Esophagus squamous epithelium (tissue), 4 donors: ENCODE measurements around the gene BICRA.

Source experiments
- POLR2A ChIP-seq, 4 donors: fragments of 450-650 bp; IDR thresholded peaks; one replicate each; pipeline ENCODE4 v1.6.1; 2017; ENCODE audit warnings: antibody characterized with exemption in 4 of 4, mild to moderate bottlenecking in 4 of 4, moderate library complexity in 3 of 4
- TF ChIP-seq, protein P1 (sequence below), 6 experiments: fragments of 450-650 bp in 4 of 6; fragments of 200-600 bp in 2 of 6; sonication (generic) in 2 of 6; IDR thresholded peaks; one replicate each; pipeline ENCODE4 v1.5.1; 2016 to 2019; ENCODE audit warnings: antibody characterized with exemption in 6 of 6, mild to moderate bottlenecking in 4 of 6, moderate library complexity in 4 of 6

DNA sequence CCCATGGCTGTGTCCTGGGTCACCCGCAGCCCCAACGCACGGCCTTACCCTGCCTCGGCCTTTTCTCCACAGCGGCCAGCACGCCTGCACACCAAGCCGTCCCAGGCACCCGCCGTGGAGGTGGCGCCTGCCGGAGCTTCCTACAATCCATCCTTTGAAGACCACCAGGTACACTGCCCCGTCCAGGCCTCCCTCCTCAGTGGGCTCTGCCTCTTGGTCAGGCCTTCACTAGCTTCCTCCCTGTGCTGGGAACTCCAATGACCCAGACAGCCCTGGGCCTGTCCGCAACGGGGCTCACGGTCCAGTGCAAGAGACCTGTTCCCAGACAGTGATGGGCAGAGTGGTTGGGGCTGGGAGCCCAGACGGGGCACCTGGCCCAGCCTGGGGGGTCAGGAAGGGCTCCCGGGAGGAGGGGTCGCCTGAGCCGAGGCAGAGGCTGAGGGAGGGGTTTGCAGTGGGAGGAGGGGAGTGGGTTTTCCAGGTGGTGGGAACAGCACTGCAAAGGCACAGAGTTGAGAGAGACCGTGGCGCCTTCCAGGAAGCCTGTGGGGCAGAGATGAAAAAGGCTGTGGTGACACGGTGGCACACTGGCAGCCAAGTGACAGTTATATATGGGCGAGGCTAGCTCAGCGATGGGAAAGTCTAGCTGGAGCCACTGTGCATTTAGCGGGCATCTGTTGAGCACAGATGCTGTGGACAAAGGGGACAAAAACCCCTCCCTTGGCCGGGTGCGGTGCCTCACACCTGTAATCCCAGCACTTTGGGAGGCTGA lies 143.7 kb downstream of the BICRA start:
- no peak for TF ChIP-seq POLR2A (IDR thresholded peaks at IDR 0.05)
- TF ChIP-seq, protein P1, sequence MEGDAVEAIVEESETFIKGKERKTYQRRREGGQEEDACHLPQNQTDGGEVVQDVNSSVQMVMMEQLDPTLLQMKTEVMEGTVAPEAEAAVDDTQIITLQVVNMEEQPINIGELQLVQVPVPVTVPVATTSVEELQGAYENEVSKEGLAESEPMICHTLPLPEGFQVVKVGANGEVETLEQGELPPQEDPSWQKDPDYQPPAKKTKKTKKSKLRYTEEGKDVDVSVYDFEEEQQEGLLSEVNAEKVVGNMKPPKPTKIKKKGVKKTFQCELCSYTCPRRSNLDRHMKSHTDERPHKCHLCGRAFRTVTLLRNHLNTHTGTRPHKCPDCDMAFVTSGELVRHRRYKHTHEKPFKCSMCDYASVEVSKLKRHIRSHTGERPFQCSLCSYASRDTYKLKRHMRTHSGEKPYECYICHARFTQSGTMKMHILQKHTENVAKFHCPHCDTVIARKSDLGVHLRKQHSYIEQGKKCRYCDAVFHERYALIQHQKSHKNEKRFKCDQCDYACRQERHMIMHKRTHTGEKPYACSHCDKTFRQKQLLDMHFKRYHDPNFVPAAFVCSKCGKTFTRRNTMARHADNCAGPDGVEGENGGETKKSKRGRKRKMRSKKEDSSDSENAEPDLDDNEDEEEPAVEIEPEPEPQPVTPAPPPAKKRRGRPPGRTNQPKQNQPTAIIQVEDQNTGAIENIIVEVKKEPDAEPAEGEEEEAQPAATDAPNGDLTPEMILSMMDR (IDR thresholded peaks at IDR 0.05): no peak
